Esophagus mucosa (tissue), 1 donor: ENCODE data around the gene METTL21A. TPM values are rescaled to one million over a fixed set of nuclear protein-coding genes. Genes with fewer than 3 reads are reported as not detected.
"Not testable (repeated sequence)": the region's sequence is repeated elsewhere in the genome, so short reads cannot be mapped to it uniquely, and the experiment has no call there.

ENCODE experiments used
- ATAC-seq: fragments of 200-7000 bp; cut with Tn5 transposase; one replicate; pipeline ENCODE4 v1.9.1; 2020
- total RNA-seq: library from RNA; stranded (reverse); gene quantifications from one replicate; pipeline ENCODE4 v1.2.4, GENCODE V29; 2023
- donor health status: DM: yes; HTN: yes; CAD: no.

The METTL21A gene
- total RNA-seq = 4.9 TPM

GRCh38 chr2:207625014-207625907 lies at the start of gene METTL21A:
Gene METTL21A, minus strand, starts transcription at chr2:207625394. Its CDS starts 1,019 bp downstream, at chr2:207624375.
- ATAC-seq = peak; percentile 90

GRCh38 chr2:207674826-207675225 lies 49.6 kb upstream of the METTL21A start:
- no peak for ATAC-seq

- ATAC-seq = no peak
Measured at GRCh38 chr2:207674266-207674774, 49.1 kb upstream of the METTL21A start.

- ATAC-seq = no peak
Measured at GRCh38 chr2:207673431-207673830, 48.2 kb upstream of the METTL21A start.

GRCh38 chr2:207670887-207671286 lies 45.7 kb upstream of the METTL21A start:
- ATAC-seq = no peak

- no peak for ATAC-seq
Measured at GRCh38 chr2:207663870-207664545, 38.8 kb upstream of the METTL21A start.

- ATAC-seq = peak; percentile 44
Measured at GRCh38 chr2:207662203-207662602, 37.0 kb upstream of the METTL21A start.

- no peak for ATAC-seq
Measured at GRCh38 chr2:207660994-207661393, 35.8 kb upstream of the METTL21A start.

- no peak for ATAC-seq
Measured at GRCh38 chr2:207658156-207658555, 33.0 kb upstream of the METTL21A start.

GRCh38 chr2:207655000-207655399 lies 29.8 kb upstream of the METTL21A start:
- ATAC-seq = peak; percentile 53

- not testable (repeated sequence) for ATAC-seq
Measured at GRCh38 chr2:207646582-207646981, 21.4 kb upstream of the METTL21A start.

- no peak for ATAC-seq
Measured at GRCh38 chr2:207643892-207644291, 18.7 kb upstream of the METTL21A start.

- no peak for ATAC-seq
Measured at GRCh38 chr2:207640661-207641060, 15.5 kb upstream of the METTL21A start.

GRCh38 chr2:207640160-207640559 lies 15.0 kb upstream of the METTL21A start:
- peak; percentile 67 for ATAC-seq

- not testable (repeated sequence) for ATAC-seq
Measured at GRCh38 chr2:207639288-207639687, 14.1 kb upstream of the METTL21A start.

GRCh38 chr2:207635468-207636200 lies 10.4 kb upstream of the METTL21A start:
- peak; percentile 68 for ATAC-seq

- ATAC-seq = no peak
Measured at GRCh38 chr2:207633686-207634085, 8.5 kb upstream of the METTL21A start.

GRCh38 chr2:207632575-207633493 lies 7.6 kb upstream of the METTL21A start:
- ATAC-seq = peak; percentile 97

- no peak for ATAC-seq
Measured at GRCh38 chr2:207630491-207630890, 5.3 kb upstream of the METTL21A start.

GRCh38 chr2:207629553-207629952 lies 4.4 kb upstream of the METTL21A start:
- no peak for ATAC-seq

GRCh38 chr2:207624185-207625013 lies 795 bp downstream of the METTL21A start:
- ATAC-seq = peak; percentile 58
